WTC11 (cell line): ENCODE measurements around the gene GPR139. TPM values are rescaled to one million over a fixed set of nuclear protein-coding genes. Genes with fewer than 3 reads are reported as not detected.

Experiments
- ATAC-seq: fragments of 200-7000 bp; cut with Tn5 transposase; 2 replicates; pipeline ENCODE4 v1.10.0; 2021; ENCODE audit warnings: mild to moderate bottlenecking, moderate library complexity
- CTCF ChIA-PET: fragments of 300-600 bp; sonication (Branson Sonifier 250); formaldehyde crosslinking; loops from one replicate; lab custom pipeline; 2021; ENCODE audit warnings: antibody characterized with exemption; lab: Charles Lee
- POLR2A ChIA-PET: fragments of 350-600 bp; sonication (Branson Sonifier 250); formaldehyde crosslinking; loops from one replicate; lab custom pipeline; 2021; ENCODE audit warnings: antibody characterized with exemption; lab: Charles Lee
- DNase-seq: peaks from one replicate; pipeline ENCODE4 v3.0.0; 2021; ENCODE audit warnings: low spot score
- H3K27ac Mint-ChIP-seq: 2 replicates; pipeline ENCODE4 v1.8.0; 2021; ENCODE audit warnings: mixed read lengths
- H3K27me3 Mint-ChIP-seq: 2 replicates; pipeline ENCODE4 v1.8.0; 2021; ENCODE audit warnings: low read depth, mild to moderate bottlenecking, moderate library complexity, mixed read lengths
- H3K36me3 Mint-ChIP-seq: 2 replicates; pipeline ENCODE4 v1.8.0; 2021; ENCODE audit warnings: mixed read lengths
- H3K4me1 Mint-ChIP-seq: 2 replicates; pipeline ENCODE4 v1.8.0; 2022; ENCODE audit warnings: mixed read lengths
- H3K4me3 Mint-ChIP-seq: 2 replicates; pipeline ENCODE4 v1.8.0; 2021; ENCODE audit warnings: mild to moderate bottlenecking, moderate library complexity, mixed read lengths
- H3K9me3 Mint-ChIP-seq: 2 replicates; pipeline ENCODE4 v1.8.0; 2021; ENCODE audit warnings: mixed read lengths
- ATF6 ChIP-seq: sonication (generic); formaldehyde crosslinking; IDR thresholded peaks from 2 replicates; pipeline ENCODE4 v1.8.1; 2023; ENCODE audit warnings: mild to moderate bottlenecking, missing genetic modification reagents
- CREB1 ChIP-seq: sonication (generic); formaldehyde crosslinking; IDR thresholded peaks from 2 replicates; pipeline ENCODE4 v1.8.0; 2023; ENCODE audit warnings: mild to moderate bottlenecking, missing genetic modification reagents
- ETV6 ChIP-seq: sonication (generic); formaldehyde crosslinking; IDR thresholded peaks from 2 replicates; pipeline ENCODE4 v1.8.1; 2022; ENCODE audit warnings: mild to moderate bottlenecking, missing genetic modification reagents
- GTF2I ChIP-seq: fragments of 250-450 bp; sonication (Bioruptor Pico); conservative IDR thresholded peaks from 2 replicates; pipeline ENCODE4 v1.4.0; 2021; ENCODE audit warnings: mild to moderate bottlenecking
- IRF2 ChIP-seq: sonication (generic); formaldehyde crosslinking; IDR thresholded peaks from 2 replicates; pipeline ENCODE4 v1.8.0; 2022; ENCODE audit warnings: low read depth, missing genetic modification reagents, borderline replicate concordance
- MAX ChIP-seq: sonication (generic); formaldehyde crosslinking; IDR thresholded peaks from 2 replicates; pipeline ENCODE4 v1.8.0; 2022; ENCODE audit warnings: mild to moderate bottlenecking, missing genetic modification reagents
- MYBL2 ChIP-seq: sonication (generic); formaldehyde crosslinking; IDR thresholded peaks from 2 replicates; pipeline ENCODE4 v1.8.1; 2023; ENCODE audit warnings: mild to moderate bottlenecking, moderate library complexity, missing genetic modification reagents
- NFE2L1 ChIP-seq: sonication (generic); formaldehyde crosslinking; IDR thresholded peaks from 2 replicates; pipeline ENCODE4 v1.8.1; 2023; ENCODE audit warnings: missing genetic modification reagents
- PRDM15 ChIP-seq: sonication (generic); formaldehyde crosslinking; IDR thresholded peaks from 2 replicates; pipeline ENCODE4 v1.8.0; 2022; ENCODE audit warnings: missing genetic modification reagents
- SP1 ChIP-seq: sonication (generic); formaldehyde crosslinking; conservative IDR thresholded peaks from 2 replicates; pipeline ENCODE4 v1.8.1; 2022; ENCODE audit warnings: missing genetic modification reagents
- TP53 ChIP-seq: sonication (generic); formaldehyde crosslinking; IDR thresholded peaks from 2 replicates; pipeline ENCODE4 v1.8.1; 2023; ENCODE audit warnings: mild to moderate bottlenecking, missing genetic modification reagents
- ZBTB21 ChIP-seq: sonication (generic); formaldehyde crosslinking; IDR thresholded peaks from 2 replicates; pipeline ENCODE4 v1.8.1; 2023; ENCODE audit warnings: mild to moderate bottlenecking, missing genetic modification reagents, borderline replicate concordance
- ZNF232 ChIP-seq: sonication (generic); formaldehyde crosslinking; IDR thresholded peaks from 2 replicates; pipeline ENCODE4 v1.8.0; 2022; ENCODE audit warnings: mild to moderate bottlenecking, missing genetic modification reagents
- ZNF317 ChIP-seq: sonication (generic); formaldehyde crosslinking; IDR thresholded peaks from 2 replicates; pipeline ENCODE4 v1.8.1; 2023; ENCODE audit warnings: low read depth, mild to moderate bottlenecking, moderate library complexity, missing genetic modification reagents, borderline replicate concordance
- ZNF532 ChIP-seq: fragments of 250-450 bp; sonication (Bioruptor Pico); IDR thresholded peaks from 2 replicates; pipeline ENCODE4 v1.9.0; 2021; ENCODE audit warnings: mild to moderate bottlenecking, borderline replicate concordance
- ZNF671 ChIP-seq: fragments of 250-450 bp; sonication (Bioruptor Pico); IDR thresholded peaks from 2 replicates; pipeline ENCODE4 v1.8.0; 2021; ENCODE audit warnings: mild to moderate bottlenecking
- total RNA-seq: library from RNA; stranded (reverse); gene quantifications from 3 replicates; pipeline ENCODE4 v1.2.3, GENCODE V29; 2021
- TF ChIP-seq, protein P1 (sequence below): sonication (generic); formaldehyde crosslinking; conservative IDR thresholded peaks from 2 replicates; pipeline ENCODE4 v1.8.1; 2022; ENCODE audit warnings: mild to moderate bottlenecking, missing genetic modification reagents
- TF ChIP-seq, protein P2 (sequence below): fragments of 250-450 bp; sonication (Bioruptor Pico); IDR thresholded peaks from 2 replicates; pipeline ENCODE4 v1.9.0; 2021; ENCODE audit warnings: mild to moderate bottlenecking
- TF ChIP-seq, protein P3 (sequence below): fragments of 250-450 bp; sonication (Bioruptor Pico); conservative IDR thresholded peaks from 2 replicates; pipeline ENCODE4 v1.9.0; 2021; ENCODE audit warnings: mild to moderate bottlenecking

Gene GPR139
- total RNA-seq, 1 experiment from 2014 or later, result 0.48 TPM

- TF ChIP-seq ZNF532 (CRISPR knock-in tag), result no peak
- TF ChIP-seq TP53, result no peak
- no peak for TF ChIP-seq IRF2 (CRISPR knock-in tag)
- no peak for TF ChIP-seq ATF6 (CRISPR knock-in tag)
These were observed 48.3 kb upstream of the GPR139 start (continued) for GRCh38 chr16:20122011-20122410.

DNA sequence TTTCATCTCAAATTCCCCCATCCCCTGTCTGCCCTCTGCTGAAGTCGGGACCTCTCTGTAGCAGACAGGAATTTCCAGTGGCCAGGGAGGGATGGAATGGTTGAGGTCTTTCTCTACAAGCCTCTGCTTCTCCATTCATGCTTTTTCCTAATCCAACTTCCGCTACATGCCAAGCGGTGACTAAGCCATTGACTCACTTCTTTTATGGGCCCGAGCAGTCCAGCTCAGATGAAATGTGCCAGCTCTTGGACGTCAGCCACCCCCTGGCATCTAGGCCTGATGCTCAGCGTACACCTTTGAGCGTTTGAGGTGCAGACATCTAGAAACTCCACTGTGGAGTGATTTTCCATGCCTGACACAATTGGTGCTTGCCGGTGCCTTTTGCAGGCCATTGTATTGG is 40.7 kb upstream of the GPR139 start:
- Mint-ChIP-seq H3K4me1 (peaks cover 12% of the 10 kb centered on the region), H3K27ac (no peak overlapping the region; the same call in 1 of the 2 replicates)
- no peak for ATAC-seq

More for the DNA sequence above, 40.7 kb upstream of the GPR139 start:
- TF ChIP-seq MAX (CRISPR knock-in tag), result no peak
- TF ChIP-seq PRDM15 (CRISPR knock-in tag), result no peak
- no peak for TF ChIP-seq ZNF232 (CRISPR knock-in tag)
- TF ChIP-seq SP1 (CRISPR knock-in tag), result no peak
- TF ChIP-seq, protein P1, sequence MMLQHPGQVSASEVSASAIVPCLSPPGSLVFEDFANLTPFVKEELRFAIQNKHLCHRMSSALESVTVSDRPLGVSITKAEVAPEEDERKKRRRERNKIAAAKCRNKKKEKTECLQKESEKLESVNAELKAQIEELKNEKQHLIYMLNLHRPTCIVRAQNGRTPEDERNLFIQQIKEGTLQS (CRISPR knock-in tag), result no peak
- no peak for TF ChIP-seq ZNF671
- TF ChIP-seq NFE2L1 (CRISPR knock-in tag), result no peak
- no peak for TF ChIP-seq ZNF317
- no peak for TF ChIP-seq CREB1 (CRISPR knock-in tag)
- no peak for TF ChIP-seq GTF2I (CRISPR knock-in tag)
- no peak for TF ChIP-seq IRF2 (CRISPR knock-in tag)
- no peak for TF ChIP-seq MYBL2 (CRISPR knock-in tag)
- TF ChIP-seq, protein P2, sequence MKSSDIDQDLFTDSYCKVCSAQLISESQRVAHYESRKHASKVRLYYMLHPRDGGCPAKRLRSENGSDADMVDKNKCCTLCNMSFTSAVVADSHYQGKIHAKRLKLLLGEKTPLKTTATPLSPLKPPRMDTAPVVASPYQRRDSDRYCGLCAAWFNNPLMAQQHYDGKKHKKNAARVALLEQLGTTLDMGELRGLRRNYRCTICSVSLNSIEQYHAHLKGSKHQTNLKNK (CRISPR knock-in tag), result no peak
- TF ChIP-seq ETV6, result no peak
- TF ChIP-seq ZBTB21 (CRISPR knock-in tag), result no peak
- TF ChIP-seq, protein P3, sequence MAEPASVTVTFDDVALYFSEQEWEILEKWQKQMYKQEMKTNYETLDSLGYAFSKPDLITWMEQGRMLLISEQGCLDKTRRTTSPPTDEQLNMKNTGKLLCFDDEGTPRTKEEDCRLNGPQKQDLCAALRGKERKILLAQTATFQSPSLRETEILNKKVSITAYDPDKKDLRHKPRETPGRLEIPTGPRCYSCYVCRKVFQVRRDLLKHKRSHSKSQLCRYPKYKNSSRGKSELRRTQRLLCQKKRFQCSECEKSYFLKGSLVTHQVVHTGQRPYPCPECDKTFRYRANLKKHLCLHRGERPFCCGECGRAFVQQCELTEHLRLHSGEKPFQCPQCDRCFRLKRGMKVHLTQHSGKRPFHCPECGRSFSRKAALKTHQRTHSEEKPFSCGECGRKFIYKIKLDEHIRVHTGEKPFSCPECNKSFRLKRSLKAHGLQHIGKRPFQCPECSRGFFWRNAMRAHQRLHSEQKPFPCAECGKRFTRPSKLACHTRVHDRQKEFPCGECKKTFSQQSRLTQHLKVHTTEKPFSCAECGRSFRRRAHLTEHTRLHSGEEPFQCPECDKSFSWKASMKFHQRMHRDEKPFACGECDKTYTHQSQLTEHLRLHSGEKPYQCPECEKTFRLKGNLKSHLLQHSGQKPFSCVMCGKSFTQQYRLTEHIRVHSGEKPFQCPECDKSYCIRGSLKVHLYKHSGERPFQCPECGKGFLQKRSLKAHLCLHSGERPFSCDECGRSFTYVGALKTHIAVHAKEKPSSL (CRISPR knock-in tag), result no peak
- DNase-seq, result no peak
- Mint-ChIP-seq H3K9me3 (no peaks in the 10 kb centered on the region), H3K36me3 (no peaks in the 10 kb centered on the region), H3K27me3 (no peaks in the 10 kb centered on the region), H3K4me3 (no peak overlapping the region)
- POLR2A ChIA-PET, result no interaction called here
- CTCF ChIA-PET, result interaction anchor here (0.9 kb wide), 1 partner anchor 207 kb away, joined by 5 read pairs; no protein-coding TSS in a partner anchor
